ENCODE data around the gene ITSN2.

The ITSN2 gene

DNA sequence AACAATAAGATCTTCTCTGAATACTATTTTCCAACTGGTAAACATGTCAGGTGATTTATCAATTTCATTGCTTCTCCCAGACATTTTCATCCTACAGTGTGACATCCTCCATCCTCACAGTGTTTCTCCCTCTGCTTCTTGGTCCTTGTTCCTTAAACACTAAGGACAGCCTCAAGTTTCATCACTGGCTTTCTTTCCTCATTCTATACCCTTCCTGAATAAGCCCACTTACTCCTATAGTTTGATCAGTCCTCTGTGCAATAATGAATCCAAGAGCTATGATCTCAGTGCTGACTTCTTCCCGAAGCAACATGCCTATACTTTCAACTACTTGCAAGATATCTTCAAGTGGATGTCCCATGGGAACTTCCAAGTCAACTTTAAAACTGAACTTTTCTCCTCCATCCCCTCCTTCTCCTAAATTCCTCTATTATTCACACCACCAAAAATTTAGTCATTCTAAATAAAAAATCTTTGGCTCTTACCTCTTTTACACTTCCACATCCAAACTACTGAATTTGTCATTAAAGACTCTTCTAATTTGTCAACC lies 97.8 kb downstream of the ITSN2 start:
- H3K36me3 ChIP-seq, result peaks cover 4% of the 10 kb centered on the region
- H3K4me3 ChIP-seq (ENCODE audit: low read depth, low read length), result no peak overlapping the region
- H3K9me3 ChIP-seq, result no peaks in the 10 kb centered on the region
- H3K27me3 ChIP-seq, result no peaks in the 10 kb centered on the region
- peaks cover 6% of the 10 kb centered on the region; the same call in 1 of the 2 replicates for H3K4me1 ChIP-seq
- no peak for DNase-seq
- no peak for TF ChIP-seq CTCF (IDR thresholded peaks at IDR 0.05; ENCODE audit: low read depth, low read length)

DNA sequence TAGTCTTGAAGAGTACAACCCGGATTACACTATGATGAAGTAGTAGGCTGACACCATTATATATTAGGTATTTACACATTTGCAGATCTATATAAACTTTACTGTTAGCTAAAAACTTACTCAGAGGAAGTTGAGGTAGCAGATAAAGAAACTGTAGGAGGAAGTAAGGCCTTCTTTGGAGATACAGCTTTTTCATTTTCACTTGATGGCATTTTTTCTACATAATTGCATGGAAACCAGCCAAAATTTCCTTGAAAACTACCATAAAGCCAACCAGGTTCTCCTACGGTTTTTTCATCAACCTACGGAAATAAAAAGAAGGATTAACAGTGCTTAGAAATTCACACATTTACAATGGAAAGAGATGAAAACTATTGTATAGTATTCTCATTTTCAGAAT lies 98.9 kb downstream of the ITSN2 start:
- Histone ChIP-seq H3K4me1 (peaks cover 6% of the 10 kb centered on the region; the same call in 1 of the 2 replicates), H3K36me3 (peaks cover 4% of the 10 kb centered on the region), H3K9me3 (no peaks in the 10 kb centered on the region), H3K27me3 (no peaks in the 10 kb centered on the region), H3K4me3 (ENCODE audit: low read depth, low read length) (no peak overlapping the region)
- no peak for TF ChIP-seq CTCF (IDR thresholded peaks at IDR 0.05; ENCODE audit: low read depth, low read length)
- DNase-seq, result no peak

- TF ChIP-seq CTCF (IDR thresholded peaks at IDR 0.05; ENCODE audit: low read depth, low read length), result no peak
- Histone ChIP-seq H3K27me3 (no peaks in the 10 kb centered on the region), H3K4me3 (ENCODE audit: low read depth, low read length) (no peak overlapping the region), H3K4me1 (peaks cover 6% of the 10 kb centered on the region; the same call in 1 of the 2 replicates), H3K36me3 (peaks cover 4% of the 10 kb centered on the region), H3K9me3 (no peaks in the 10 kb centered on the region)
- no peak for DNase-seq
Observed at GRCh38 chr2:24259316-24259715, 101.0 kb downstream of the ITSN2 start.

DNA sequence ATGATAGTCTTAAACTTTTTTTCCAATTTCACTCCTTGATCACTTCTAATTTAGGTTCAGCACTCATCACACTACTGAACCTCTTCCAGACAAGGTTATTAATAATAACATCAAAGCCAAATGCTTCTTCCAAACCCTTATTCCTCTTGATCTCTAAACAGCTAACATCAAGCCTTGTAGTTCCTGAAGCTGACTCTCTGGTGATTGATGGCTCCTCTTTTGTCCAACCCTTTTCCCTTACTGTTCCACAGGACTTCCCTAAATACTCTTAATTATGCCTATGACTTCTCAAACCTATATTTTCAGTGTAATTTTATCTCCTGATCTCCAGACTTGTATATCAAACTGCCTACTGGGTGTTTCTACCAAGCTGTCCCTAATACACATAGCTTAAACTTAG lies 101.6 kb downstream of the ITSN2 start:
- no peaks in the 10 kb centered on the region for H3K27me3 ChIP-seq
- no peak overlapping the region for H3K4me3 ChIP-seq (ENCODE audit: low read depth, low read length)
- DNase-seq, result no peak
- no peaks in the 10 kb centered on the region for H3K9me3 ChIP-seq
- TF ChIP-seq CTCF (IDR thresholded peaks at IDR 0.05; ENCODE audit: low read depth, low read length), result no peak
- H3K4me1 ChIP-seq, result peaks cover 6% of the 10 kb centered on the region; the same call in 1 of the 2 replicates
- H3K36me3 ChIP-seq, result peaks cover 7% of the 10 kb centered on the region

DNA sequence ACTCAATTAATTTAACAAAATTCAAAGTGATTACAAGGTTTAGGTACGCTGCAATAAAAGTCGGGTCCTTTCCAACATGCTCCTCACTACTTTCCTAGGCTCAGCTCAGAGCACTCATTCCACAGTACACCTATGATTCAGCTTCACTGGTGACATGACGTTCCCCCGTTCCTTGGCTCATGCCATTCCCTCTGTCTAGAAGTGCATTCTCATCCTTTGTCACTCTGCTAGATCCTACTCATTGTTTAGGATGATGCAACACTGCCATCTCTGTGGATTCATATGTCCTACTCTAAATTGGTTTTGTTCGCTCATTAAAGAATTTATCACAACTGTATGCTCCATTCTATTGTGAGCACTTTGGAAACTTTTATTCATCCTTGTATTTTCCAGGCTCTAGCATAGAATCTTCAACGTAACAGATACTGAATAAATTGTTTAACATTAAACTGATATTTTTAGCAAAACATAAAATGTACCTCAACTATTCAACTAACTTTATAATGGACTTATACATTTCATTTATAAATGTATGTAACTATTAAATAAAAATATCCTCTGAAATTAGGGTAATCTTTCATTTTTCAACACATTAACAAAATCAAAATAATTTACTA lies 106.9 kb downstream of the ITSN2 start:
- H3K36me3 ChIP-seq, result peaks cover 13% of the 10 kb centered on the region
- TF ChIP-seq CTCF (IDR thresholded peaks at IDR 0.05; ENCODE audit: low read depth, low read length), result no peak
- DNase-seq, result no peak
- H3K9me3 ChIP-seq, result no peaks in the 10 kb centered on the region
- no peaks in the 10 kb centered on the region for H3K4me1 ChIP-seq
- H3K4me3 ChIP-seq (ENCODE audit: low read depth, low read length), result no peak overlapping the region
- H3K27me3 ChIP-seq, result no peaks in the 10 kb centered on the region

- TF ChIP-seq CTCF (IDR thresholded peaks at IDR 0.05; ENCODE audit: low read depth, low read length), result no peak
- H3K36me3 ChIP-seq, result peaks cover 18% of the 10 kb centered on the region
- H3K4me1 ChIP-seq, result no peaks in the 10 kb centered on the region
- no peaks in the 10 kb centered on the region for H3K9me3 ChIP-seq
- no peak for DNase-seq
- no peak overlapping the region for H3K4me3 ChIP-seq (ENCODE audit: low read depth, low read length)
- no peaks in the 10 kb centered on the region for H3K27me3 ChIP-seq
Observed at GRCh38 chr2:24247592-24247991, 112.7 kb downstream of the ITSN2 start.

Data from BE2C (cell line).